Measurements from ENCODE around the gene PDE5A.
A peak's percentile ranks its signal among the peaks of the same experiment; 100 is the strongest.
"Not testable (repeated sequence)": the region's sequence is repeated elsewhere in the genome, so short reads cannot be mapped to it uniquely, and the experiment has no call there.

PDE5A gene

DNA sequence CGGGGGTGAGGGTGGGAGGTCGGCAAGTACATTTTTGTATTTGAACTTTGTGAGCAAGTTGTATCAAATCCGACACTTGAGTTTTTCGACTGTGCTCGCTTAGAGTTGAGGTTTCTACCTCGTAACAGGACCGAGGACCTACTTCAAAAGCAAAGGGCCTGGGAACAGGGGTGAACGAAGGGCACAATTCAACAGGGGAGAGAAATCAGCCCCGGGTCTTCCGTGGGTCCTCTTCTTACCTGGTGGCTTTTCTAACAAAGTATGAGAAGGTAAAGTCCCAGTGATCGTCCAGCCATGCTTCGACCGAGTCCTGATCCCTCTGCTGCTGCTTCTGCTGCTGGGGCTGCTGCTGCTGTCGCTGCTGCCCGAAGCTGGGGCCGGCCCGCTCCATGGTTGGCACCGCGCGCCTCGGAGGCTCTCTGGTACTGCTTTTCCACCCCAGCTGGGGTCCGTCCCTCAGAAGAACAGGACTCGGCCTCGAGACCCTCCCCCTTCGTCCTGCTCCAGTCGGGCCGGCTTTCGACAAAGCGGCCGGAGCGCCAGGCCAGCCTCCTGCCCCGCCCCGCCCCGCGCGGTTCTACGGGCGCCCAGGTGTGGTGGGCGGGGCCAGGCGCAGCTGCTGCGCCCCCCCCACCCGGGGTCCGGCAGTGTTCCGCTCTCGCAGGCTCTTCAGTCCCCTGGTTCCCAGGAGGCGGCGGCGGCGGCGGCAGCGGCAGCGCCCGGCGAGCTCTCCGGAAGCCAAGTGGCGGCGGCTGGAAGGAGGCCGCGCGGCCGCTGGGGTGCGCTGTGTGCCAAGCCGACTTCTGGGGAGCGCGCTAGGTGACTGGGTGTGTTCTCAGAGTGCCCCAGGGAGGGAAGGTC, at the start of gene PDE5A:
TSS of gene PDE5A (minus strand) at position 524 of the 861 bp plus-strand sequence. CDS start at position 391, 133 bp downstream.
- DNase-seq = peak; percentile 72

DNA sequence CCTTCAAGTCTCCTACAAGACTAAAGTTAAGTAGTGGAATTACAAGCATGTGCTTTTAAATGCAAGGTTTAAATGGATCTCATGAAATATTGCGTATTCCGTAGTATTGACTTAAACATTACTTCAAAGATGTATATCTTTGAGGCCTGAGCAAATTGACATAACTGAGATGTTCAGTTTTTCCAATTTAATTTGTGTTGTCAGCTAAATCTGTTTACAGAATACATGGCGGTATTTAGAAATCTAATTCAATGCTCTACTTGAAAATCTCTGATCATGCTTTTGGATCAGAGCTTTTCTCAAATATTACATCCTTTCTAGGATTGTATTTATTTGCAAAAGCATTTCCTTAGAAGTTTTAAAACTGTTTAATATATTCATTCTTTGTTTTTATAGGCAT, 47.5 kb upstream of the PDE5A start:
- DNase-seq = no peak

DNA sequence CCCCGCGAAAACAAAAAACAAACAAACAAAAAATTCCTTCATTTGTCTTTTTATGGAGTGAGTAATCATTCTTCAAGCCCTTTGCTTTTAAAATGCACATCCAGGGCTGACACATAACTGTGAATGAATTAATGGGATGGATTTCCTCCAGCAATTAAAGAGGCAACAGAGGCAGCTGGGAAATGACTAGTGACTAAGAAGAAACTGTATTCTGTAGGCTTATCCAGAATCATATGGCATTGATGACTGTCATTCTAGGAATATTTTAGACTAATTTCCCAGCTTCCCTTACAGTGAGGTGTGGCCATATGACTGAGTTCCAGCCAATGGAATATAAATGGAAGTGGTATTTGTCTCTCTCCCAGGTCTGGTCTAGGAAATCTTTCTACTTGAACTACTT, 46.8 kb upstream of the PDE5A start:
- DNase-seq = no peak

DNA sequence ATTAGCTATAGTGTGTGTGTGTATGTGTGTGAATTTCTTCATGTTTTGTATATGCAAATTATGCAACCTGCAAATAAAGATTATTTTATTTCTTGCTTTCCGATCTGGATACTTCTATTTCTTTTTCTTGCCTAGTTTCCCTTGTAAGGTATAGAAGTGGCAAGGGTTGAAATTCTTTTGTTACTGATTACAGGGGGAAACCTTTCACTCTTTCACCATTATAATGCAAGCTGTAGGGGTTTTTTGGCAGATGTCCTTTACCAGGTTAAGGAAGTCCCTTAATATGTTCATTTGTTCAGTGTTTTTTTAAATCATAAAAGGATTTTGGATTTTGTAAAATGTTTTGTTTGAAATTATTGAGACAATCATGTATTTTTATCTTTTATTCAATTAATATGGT, 44.3 kb upstream of the PDE5A start:
- DNase-seq = no peak

DNA sequence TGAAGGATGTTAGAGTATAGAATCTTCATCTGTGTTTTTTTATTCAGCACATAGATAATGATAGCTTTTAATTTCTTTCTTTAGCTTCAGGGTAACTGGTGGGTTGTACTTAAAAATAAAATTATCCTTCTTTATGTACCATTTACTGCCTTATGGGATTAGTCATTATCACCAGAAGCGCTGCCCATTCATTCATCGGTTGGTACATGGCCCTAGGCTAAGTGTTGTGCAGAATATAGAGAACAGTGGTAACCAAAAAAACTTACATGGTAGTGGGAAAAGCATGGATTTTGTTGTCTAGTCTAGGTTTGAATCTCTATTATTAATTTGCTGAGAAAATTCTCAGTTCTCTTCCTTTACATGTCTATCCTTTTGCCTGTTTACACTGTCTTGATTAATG, 43.5 kb upstream of the PDE5A start:
- DNase-seq = no peak

DNA sequence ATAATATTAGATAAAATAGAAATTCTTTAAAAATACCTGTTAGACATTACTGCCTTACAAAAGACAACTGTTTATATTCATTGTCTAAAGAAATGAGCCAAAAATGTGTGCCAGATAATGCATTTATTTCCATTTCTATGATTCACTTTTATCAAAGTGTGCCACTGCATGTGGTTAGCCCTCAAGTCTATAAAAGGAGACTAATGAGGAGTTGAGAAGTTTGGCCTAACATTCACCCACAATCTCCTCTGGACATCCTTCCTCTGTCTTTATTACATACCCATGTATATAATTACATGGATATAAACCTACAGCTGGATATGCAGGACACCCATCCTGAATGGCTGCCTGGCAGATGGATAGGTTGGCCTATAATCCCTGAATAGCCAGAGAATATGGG, 42.6 kb upstream of the PDE5A start:
- no peak for DNase-seq

DNA sequence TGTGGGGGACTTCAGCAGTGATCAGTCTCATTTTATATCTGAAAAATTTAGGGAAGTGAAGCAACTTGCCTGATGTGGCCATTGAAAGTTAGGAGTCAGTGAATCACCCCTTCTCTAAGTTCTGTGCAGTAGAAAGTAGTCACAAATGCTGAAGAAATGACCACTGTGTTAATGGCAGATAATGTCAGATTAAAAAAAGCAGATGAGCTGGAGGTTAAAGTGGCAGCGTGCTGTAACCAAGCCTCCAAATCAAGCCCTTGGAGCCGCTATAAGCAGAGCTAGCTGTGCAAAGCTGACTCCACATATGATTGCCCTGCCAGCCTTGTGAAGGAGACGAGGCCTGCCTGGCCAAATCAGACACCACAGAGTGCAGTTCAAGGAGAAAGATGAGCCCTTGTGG, 39.2 kb upstream of the PDE5A start:
- no peak for DNase-seq

DNA sequence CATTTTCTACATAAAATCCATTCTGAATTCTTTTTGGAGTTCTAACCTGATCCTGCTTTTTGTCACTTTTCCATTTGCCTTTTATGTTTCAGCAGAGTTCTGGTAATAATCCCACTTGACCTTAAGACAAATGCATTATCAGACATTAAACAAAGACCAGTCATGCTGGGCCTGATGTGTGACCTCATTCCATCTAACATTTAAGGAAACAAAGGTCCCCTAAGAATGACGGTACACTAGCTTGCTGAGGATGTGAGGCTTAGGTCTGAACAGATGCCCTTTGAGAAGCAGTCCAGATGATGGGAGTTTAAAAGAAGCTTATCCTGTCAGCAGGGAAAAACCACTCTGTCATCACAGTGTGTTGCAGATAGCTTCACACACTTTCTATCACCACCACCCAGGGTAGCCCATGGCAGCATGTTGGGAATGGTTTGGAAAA, 38.1 kb upstream of the PDE5A start:
- no peak for DNase-seq

DNA sequence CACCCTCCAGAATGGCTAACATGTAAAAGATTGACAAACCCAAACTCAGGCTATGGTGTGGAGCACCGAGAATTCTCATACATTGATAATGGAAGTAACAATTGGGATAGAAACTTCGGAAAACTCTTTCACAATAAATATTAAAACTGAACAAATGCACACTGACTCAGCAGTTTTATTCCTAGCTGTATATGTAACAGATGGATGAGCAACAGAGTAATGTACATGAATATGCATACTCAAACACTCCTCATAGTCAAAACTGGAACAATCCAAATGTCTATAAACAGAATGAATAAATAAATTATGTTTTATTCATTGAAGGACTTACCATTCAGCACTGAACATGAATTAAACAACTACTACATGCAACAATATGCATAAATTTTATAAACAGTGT, 37.1 kb upstream of the PDE5A start:
- no peak for DNase-seq

DNA sequence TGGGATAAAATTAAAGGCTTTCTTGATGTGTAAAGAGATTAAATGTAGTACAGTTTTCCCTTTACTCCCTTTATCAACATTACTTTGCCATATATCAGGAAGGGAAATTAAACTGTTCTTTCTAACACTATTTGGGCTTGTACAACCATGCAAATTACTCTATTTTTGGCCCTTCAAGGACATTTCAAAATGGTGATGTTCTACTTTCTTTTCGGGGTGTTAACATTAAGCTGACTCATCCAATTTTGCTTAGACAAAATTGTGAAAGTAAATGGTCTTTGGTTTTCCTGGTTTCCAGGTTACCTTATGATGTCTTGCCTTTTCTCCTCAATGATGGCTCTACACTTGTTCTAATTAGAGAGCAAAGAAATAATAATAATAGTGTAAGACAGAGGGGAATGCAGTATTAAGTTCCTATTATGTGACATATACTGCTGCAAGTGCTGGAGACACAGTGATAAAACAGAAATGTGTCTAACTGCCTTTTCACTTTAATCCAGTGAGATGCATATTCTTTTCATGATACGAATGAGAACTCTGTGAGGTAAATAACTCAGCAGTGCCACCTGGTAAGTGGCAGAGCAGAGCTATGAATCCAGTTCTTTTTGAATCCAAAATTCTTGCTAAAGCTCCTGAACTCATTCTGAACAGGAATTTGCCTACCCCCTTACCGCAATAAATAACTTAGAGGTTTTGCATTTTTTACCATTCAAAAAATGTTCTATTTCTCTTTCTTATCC, 35.7 kb upstream of the PDE5A start:
- no peak for DNase-seq

DNA sequence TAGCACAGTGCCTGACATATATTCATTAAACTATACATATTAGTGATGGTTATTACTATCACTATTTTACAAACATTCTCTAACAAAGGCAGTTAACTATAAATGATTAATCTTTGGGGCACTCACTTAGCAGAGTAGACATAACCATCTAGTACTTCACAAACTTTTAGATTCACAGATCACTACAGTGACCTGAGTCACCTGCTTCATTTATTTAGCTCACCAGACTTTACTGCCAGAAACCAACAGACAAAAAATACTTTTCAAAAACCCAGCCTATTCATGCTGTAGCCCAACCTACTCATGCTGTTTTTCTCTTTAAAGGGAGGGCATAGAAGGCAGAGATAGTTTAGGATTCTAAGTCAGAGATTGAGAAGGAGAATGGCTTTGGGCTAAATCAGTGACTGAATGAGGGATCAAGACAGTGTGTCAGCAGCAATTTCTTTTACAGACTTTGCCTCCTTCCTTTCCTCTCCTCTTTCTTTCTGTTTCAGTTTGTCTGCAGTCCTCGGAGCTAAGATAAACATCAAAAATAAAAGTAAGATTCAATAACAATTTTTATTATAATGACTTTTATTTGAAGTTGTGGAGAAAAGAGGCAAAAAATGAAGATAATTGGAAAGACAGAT, 34.7 kb upstream of the PDE5A start:
- DNase-seq = no peak

DNA sequence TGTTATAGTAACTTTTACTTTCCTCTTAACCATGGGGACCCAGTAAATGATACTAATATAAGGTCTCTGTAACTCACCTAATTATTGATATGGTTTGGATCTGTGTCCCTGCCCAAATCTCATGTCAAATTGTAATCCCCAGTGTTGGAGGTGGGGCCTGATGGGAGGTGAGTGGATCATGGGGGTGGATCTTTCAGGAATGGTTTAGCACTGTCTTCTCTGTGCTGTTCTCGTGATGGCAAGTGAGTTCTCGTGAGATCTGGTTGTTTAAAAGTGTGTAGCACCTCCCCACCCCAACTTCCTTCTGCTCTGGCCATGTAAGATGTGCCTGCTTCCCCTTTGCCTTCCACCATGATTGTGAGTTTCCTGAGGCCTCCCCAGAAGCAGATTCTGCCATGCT, 34.0 kb upstream of the PDE5A start:
- not testable (repeated sequence) for DNase-seq

DNA sequence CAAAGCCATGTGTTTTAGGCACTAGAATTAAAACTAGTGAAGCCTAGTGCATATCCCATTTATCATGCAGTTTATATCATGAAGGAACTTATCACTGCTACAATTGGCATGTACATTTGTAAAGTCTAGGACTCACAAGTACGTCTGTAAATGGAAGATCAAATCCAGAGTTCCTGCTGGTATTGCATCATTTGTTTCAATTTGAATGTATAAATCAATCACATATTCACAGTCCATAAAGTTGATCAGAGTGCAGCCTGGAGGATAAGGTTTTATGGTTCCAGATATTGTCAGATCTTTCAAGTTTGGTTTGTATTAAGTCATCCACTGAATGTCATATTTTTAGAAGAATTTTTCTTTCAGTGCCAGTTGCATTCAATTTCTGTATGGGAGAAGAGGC, 32.6 kb upstream of the PDE5A start:
- no peak for DNase-seq

DNA sequence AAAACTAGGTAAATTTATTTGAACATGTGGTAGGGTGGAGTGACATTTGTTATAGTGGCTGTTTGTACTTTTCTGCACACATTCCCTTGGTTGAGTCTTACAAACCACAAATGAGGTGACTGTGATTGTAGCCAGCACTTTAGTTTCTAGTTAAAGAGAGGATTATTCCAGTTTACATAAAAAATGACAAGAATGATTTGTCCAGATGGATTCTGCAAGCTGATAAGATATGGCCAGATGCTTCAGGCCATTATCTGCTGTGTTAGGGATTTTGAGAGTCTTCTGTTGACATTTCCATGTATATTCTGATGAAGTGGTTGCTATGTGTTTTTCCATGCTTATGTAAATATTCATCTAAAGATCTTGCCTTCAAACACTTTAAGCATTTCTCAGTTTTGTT, 31.0 kb upstream of the PDE5A start:
- no peak for DNase-seq

DNA sequence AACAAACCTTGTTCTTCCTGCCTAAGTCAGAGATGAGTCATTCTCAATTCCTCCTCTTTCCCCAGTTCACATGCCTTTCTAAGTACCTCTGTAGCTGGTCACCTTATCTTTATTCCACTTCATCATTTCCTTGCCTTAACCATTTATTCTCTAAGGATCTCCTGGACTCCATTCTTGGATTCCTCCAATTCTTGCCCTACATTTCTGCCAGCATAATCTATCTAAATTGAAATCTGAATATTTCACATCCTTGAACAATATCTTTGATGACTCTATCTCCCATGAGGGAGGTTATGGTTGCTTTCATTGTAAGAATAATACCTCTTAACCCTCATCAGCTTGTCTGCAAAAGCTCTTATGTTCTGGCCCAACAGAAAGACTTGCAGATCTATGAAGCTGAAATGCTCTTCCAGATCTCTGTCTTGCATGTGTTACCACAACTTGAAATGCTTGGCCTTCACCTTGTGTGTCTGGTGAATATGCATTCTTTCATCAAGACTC, 28.6 kb upstream of the PDE5A start:
- DNase-seq = no peak

DNA sequence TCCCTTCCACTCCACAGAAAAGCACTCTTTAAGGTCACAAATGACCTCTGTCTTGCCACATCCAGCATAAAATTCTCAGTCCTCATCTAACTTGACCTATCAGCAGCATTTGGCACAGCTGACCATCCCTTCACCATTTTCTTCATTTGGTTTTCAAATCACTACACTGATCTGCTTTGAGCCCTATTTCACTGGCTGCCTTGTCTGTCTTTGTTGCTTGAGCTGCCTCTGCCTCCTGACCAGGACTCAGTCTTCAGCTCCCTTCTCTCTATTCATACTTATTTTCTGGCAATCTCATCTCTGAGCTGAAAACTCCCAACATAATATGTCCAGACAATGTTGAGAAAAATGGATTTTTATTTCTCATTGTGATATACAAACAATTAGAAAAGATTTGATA, 27.7 kb upstream of the PDE5A start:
- no peak for DNase-seq

DNA sequence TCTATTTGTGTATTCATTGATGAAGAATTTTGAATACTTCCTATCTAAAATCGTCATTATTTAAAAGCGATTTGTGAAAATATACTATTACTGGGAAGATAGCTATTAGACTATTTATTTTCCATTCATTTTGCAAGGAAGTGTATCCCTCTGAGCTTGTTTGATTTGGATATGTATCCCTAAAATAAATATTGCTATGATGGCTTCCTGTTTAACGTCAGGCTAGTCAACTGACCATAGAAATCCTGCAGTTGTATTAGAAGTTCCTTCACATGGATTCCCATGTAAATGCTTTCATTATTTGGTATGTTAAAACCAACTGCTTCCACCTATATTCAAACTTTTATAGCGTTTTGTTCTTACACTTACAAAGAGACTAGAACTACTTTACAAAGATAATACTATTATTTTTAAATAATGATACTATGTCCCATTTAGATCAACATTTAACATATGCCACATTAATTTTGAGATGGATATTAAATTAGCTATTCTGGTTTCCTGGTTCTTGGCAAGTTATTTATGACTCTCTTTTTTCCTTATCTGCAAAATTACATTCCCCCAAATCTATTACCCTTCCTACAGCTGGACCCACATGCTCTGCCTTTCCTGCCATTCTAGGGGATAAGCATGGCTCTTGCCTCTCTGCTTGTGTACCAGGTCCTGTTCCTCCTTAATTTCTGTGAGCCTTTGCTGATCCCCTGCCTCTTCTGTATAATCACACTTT, 26.7 kb upstream of the PDE5A start:
- no peak for DNase-seq

DNA sequence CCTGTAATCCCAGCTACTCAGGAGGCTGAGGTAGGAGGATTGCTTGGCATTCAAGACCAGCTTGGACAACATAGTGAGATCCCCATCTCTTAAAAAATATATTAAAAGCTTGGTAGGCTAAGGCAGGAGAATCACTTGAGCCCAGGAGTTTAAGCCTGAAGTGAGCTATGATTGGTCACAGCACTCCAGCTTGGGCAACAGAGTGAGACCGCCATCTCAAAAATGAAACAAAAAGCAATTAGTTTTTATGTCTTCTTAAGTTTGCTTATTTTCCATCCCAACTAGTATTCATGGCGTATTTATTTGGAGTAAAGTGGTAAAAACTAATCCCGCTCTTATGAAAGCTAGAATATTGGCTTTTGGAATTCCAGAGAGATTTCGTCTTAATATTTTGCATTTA, 25.4 kb upstream of the PDE5A start:
- no peak for DNase-seq

DNA sequence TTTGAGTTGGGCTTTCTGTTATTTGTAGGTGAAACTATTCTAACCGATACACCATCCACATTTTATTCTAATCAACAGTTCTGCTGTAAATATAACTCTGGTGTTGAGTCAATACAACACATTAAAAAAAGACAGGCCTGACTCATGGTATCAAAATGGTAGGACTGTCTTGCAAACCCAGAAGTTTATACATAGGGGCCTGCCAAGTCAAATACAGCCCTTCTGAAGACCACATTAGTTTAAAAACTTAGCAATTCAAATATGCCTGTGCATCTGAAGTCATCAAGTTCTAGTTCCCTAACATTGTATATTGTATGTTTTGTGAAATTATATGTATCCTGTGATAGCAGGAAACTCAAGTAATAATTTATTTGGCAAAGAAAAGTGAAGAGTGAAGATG, 24.4 kb upstream of the PDE5A start:
- DNase-seq = no peak

DNA sequence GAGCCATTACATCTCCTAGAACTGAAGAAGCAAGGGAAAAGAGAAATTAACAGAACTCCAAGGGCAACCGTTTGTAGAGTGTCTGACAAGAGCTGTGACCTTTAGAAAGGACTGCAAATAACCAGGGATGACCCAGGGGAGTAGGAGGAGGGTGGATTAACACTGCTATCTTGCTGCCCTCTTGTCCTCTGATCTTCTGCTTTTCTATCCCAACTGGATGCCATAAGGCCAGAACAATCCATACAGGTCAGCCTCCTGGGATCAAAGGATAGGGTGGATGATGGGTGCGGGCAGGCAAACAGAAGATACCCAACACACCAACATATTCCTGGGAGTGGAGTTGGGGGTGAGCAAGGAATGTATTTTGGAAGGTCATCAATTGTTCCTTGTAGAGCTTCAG, 19.8 kb upstream of the PDE5A start:
- no peak for DNase-seq

DNA sequence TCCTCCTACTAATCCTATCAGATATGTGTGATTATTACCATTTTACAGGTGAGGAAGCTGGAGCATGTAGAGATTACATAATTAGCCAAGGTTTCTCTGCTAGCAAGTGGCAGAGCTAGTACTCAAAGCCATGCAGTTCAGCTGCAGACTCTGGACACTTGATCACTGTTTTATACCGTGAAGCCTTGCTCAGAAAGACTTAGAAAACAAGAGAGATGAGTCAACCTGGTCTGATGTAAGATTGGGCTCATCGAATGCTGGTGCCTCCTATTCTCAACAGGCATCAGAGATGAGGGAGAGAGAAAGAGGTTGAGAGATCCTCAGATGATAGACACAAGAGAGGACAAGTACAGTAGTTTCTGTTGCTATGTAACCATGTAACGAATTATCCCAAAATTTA, 19.0 kb upstream of the PDE5A start:
- no peak for DNase-seq

DNA sequence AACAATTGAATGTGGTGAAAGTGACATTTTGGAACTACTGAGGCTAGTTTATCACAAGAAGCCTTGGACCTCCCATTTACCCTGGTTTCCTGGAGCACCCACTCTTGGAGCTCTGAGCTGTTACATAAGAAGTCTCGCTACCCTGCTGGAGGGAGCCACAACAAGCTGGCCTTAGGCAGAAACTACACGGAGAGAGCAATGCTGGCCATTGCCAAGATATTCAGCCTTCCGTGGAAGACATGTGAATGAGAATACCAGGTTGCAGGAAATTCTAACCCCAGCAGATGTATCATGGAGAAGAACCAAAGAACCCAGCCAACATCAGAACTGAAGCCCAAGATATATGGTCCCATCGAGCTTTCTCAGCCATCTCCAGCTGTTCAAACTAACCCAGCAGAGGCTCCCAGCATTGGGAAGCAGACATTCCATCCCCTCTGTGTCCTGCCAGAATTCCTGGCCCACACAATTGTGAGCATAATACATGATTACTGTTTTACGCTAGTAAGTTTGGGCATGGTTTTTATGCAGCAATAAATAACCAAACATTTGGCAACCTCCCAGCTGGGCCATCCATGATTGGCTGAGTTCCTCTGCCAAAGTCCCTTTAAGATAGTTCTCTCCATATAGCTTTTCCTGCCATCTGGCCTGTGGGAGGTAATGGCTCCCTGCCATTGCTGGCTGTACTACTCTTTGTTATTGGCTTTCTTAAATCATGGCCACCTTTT, 17.9 kb upstream of the PDE5A start:
- DNase-seq = no peak
